IPS-NIHi7 (cell line): ENCODE measurements around the gene PRRG4.
"Not testable (repeated sequence)": the region's sequence is repeated elsewhere in the genome, so short reads cannot be mapped to it uniquely, and the experiment has no call there.

ENCODE experiments used
- DNase-seq: peaks from one replicate; pipeline ENCODE4 v3.0.0; 2012; ENCODE audit warnings: mixed read lengths; ENCODE audit errors: extremely low spot score

Gene PRRG4

GRCh38 chr11:32885556-32885955 lies 55.8 kb downstream of the PRRG4 start:
- DNase-seq: no peak

- DNase-seq: no peak
These were observed 56.5 kb downstream of the PRRG4 start for GRCh38 chr11:32886180-32886579.

GRCh38 chr11:32887707-32888383 lies 58.1 kb downstream of the PRRG4 start:
- not testable (repeated sequence) for DNase-seq

GRCh38 chr11:32888384-32888710 lies 58.6 kb downstream of the PRRG4 start:
- not testable (repeated sequence) for DNase-seq

- DNase-seq: no peak
These were observed 59.1 kb downstream of the PRRG4 start for GRCh38 chr11:32888805-32889204.

DNA sequence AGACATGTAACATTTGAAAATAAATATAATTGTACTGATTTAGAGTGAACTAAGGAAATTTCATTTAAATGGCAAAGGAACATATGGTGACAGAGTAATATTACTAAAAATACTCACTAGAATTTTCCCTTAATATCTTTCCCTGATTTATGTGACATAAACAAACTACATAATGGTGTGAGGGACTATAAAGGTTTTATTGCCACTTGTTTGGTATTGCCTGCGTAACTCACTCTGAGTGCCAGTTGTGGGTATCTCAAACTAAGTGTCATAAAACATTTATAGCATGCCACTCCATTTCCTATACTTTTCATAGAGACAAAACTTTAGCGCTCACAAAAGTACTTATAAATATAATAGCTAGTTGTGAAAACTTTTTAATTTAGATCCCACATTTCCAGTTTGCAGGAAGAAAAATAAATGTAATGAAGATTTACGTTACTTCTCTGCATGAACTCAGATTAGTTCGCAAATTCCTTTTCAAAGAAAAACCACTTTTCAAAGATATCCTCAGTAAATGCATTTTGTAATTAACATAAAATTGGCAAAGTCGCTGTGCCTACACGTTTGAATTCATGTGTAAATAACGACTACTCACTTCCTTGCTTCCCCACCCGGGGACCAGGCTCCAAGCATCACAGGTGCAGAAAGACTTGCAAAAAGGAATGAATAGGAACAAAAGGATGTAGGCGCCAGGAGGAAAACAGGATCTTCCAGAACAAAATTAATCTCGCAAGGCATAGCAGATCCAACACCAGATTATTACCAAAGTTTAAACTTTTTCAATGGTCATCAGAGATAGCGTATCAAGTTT lies 61.3 kb downstream of the PRRG4 start:
- peak; percentile 35 for DNase-seq

DNA sequence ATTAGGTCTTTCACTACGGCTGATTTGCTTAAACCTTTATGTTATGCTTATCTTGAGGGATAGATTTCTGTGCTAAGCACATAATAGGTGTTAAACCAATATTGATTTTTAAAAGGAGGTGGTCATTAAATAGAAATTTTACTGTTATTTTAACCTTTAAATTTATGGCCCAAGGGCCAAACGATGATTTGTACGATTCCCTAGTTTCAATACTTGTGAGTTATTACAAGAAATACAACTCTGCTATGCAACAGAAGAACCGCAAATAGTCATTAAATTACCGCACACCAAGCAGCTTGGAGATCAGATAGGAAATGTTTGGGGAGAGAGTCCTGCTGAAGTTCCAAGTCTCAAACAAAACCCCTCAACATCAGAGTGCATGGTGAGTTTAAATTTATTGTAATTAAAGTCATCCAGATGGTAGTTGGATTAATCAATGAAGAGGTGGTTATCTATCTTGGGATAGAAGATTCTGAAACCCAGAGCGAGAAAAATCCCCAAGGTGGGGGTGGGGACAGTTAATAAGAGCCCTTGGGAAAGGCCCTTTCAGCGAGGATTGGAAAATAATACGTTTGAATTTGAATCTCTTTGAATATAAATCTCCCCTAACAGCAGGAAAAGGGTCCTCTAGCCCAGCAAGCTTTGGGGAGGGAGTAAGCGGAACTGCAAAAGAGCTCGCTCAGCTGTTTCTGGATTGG lies 62.1 kb downstream of the PRRG4 start:
- DNase-seq: no peak

DNA sequence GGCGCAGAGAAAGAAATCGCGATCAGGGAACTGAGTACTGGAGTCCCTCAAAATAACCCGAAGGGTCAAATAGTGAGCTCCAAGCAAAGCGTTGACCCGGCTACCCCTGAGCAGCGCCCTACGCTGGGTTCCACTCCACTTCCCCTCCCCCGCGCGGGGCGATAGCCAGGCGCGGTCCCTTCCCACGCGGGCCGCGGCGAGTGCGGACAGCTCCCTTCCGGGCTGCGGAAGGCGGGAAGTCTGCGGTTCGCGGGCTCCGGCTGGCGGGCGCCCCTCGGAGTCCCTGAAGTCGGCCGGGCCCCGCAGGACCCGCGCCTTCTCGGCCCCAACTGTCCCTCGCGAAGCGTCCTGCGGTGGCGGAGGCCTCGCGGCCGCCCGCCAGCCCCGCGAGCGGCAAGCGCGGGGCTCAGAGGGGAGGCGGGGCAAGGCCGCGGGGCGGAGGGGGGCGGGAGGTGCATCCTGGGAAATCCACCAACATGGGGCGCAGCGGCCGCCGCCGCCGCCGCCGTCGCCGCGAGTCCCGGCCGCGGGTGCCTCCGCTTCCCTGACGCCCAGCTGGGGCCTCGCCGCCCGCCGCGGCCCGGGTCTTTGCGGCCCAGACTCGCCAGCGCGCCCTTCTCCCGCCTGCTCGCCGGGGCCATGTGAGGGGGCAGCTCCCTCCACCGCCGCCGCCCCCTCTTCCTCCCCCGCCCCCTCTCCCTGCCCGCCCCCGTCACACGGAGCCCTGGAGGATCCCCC lies 62.8 kb downstream of the PRRG4 start, which contains the start of gene QSER1:
Gene QSER1 (plus strand): TSS at position 457 of the 738 bp plus-strand sequence. CDS start 315 bp downstream, outside the sequence.
- DNase-seq: peak; percentile 85

GRCh38 chr11:32893093-32893342 lies 63.3 kb downstream of the PRRG4 start:
- DNase-seq: no peak

DNA sequence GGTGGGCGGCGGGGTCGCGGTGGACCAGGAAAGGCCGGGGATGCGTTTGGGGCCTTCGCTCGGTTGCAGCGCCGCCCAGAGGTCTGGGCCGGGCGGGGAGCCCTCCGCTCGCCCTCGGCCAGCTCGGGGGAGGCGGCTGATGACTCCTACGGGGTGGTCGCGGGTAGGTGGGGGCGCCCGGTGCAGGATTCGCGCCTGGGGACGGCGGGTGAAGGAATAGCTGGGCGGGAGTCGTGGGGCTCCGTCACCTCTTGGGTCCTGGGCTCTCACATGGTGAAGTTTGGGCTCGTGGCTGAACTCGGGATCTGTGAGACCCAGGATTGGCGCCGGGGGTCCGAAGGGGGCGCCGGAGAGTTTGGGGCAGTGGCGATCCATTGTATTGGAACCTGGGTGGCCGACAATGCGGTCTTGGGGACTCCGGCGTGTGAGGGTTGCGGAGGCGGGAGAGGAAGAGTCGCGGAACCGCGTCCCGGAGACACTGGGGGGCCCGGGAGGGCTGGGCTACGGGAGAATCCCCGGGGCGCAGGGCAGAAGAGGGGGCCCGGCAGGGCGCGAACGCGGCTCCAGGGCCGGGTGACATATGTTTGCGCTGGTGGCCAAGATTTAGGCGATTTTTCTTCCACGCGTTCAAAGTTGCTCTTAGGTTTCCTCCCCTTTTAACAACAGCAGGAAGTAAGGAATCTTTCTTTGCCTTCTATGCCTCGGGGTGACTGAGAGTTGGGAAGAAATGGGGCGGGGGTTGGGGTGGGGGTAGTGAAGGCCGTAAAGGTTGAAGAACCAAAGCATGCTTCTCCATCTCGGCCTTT lies 63.8 kb downstream of the PRRG4 start:
- peak; percentile 57 for DNase-seq

- peak; percentile 62 for DNase-seq
These were observed 64.6 kb downstream of the PRRG4 start for GRCh38 chr11:32894149-32894827.

- no peak for DNase-seq
These were observed 65.2 kb downstream of the PRRG4 start for GRCh38 chr11:32894921-32895320.

DNA sequence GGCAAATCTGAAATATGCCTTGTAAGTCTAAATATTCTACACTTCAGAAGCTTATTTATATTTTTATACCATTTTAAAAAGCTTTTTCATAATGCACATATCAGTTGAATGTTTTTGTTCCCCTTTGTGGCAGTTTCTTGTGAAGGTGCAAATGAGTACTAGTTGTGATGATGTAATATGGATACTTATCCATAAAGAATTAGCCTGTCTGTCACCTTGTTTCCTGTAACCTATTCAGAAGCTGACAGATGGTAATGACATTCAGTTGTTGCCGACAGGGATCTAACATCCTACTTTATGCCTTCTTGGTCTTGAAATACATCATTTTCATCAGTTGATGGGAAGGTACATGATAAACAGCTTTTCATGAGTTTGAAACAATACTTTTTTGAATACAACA lies 65.7 kb downstream of the PRRG4 start:
- DNase-seq: no peak

GRCh38 chr11:32897103-32897502 lies 67.4 kb downstream of the PRRG4 start:
- no peak for DNase-seq

DNA sequence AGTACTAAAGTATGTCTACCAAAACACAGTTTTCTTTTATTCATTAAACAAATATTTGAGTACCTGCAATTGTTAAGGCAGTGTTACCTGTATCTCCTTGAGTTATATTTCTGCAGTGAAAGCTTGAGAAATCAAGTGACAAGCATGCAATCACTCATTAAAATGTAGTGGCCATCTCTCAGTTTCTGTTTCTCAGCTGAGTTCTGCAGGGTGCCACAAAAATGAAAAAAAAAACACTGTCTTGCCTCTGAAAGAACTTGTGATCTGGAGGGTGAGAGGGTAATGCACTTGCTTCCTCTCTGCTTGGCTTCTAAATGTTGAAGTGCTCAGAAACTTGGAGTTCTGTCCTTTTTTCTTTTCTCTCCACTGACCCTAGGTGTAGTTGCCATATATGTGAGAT lies 69.7 kb downstream of the PRRG4 start:
- DNase-seq: no peak

DNA sequence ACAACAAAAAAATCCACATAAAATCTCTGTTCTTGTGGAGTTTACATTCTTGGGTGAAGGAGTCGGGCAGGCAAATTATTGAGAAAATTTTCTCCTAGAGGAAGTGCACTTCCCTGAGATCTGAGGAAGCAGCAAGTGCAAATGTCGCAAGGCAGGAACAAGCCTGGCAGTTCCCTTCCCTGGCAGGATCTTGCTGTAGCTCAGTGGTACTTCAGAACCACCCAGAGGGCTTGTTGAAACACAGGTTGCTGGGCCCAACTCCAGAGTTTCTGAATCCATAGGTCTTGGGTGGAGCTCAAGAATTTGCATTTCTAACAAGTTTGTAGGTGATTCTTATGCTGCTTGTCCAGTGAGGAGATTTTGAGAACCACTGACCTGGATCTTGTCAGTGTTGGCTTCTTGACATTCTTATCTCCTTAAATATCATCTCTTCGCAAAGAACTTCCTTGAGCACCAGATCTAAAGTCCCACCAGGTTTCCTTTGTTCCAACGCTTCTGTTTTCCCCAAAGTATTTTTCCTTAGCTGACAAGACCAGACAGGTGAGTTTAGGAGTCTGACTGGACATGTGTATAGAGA lies 72.5 kb downstream of the PRRG4 start:
- DNase-seq: no peak

DNA sequence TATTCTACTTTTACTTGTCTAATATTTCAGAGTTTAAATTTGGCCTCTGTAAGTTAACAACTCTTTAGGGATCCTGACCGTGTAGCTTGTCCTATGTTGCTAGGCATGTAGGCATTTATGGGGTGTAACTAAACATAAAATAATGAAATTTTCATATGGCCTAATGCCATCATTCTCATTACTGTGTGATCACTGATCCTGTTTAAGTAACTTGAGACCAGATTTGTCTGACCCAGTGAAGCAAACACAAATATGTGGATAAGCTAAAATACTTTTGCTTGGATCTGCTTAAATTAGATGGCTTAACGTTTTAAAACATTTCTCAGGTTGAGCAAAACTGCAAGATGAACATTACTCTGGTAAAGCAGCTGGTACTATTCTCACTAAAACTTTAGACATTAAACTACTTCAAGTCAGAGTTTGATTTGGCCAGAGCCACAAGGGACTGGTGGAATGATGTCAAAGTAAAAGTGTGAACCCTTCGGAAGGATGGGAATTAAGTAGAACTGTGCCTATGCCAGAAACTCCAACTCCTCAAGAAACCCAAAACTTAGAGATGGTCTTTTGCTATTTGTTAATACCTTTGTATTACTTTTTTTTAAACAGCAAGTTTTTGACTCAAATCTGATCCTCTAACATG lies 75.4 kb downstream of the PRRG4 start:
- DNase-seq: no peak
